Endothelial cell (in vitro differentiated cells): ENCODE data around the gene ATR. TPM values are rescaled to one million over a fixed set of nuclear protein-coding genes. Genes with fewer than 3 reads are reported as not detected.
A peak's percentile ranks its signal among the peaks of the same experiment; 100 is the strongest.
"Not testable (repeated sequence)": the region's sequence is repeated elsewhere in the genome, so short reads cannot be mapped to it uniquely, and the experiment has no call there.

Source experiments
- DNase-seq: peaks from one replicate; pipeline ENCODE4 v3.0.0; 2021; ENCODE audit warnings: low spot score
- H3K27ac Mint-ChIP-seq: one replicate; pipeline ENCODE4 v1.8.0; 2021; ENCODE audit warnings: mixed read lengths, inconsistent platforms; ENCODE audit not compliant: unreplicated experiment
- H3K27me3 Mint-ChIP-seq: one replicate; pipeline ENCODE4 v1.8.0; 2021; ENCODE audit warnings: mild to moderate bottlenecking, moderate library complexity, mixed read lengths, inconsistent platforms; ENCODE audit not compliant: unreplicated experiment
- H3K36me3 Mint-ChIP-seq: one replicate; pipeline ENCODE4 v1.8.0; 2021; ENCODE audit warnings: mild to moderate bottlenecking, low read depth, mixed read lengths, inconsistent platforms; ENCODE audit not compliant: unreplicated experiment
- H3K4me1 Mint-ChIP-seq: one replicate; pipeline ENCODE4 v1.8.0; 2021; ENCODE audit warnings: mild to moderate bottlenecking, mixed read lengths, inconsistent platforms; ENCODE audit not compliant: unreplicated experiment
- H3K4me3 Mint-ChIP-seq: one replicate; pipeline ENCODE4 v1.8.0; 2021; ENCODE audit warnings: mild to moderate bottlenecking, mixed read lengths, inconsistent platforms; ENCODE audit not compliant: unreplicated experiment
- H3K9me3 Mint-ChIP-seq: one replicate; pipeline ENCODE4 v1.8.0; 2021; ENCODE audit warnings: mixed read lengths, inconsistent platforms; ENCODE audit not compliant: unreplicated experiment
- CTCF ChIP-seq: fragments of 200-600 bp; sonication (generic); IDR thresholded peaks from one replicate; pipeline ENCODE4 v1.5.0; 2021; ENCODE audit warnings: antibody characterized with exemption; ENCODE audit not compliant: unreplicated experiment
- total RNA-seq: library from RNA; stranded (reverse); fragmentation: NEBNext Ultra II Directional; extraction: Animal tissue kit (Norgen Biotek cat#: 25700); gene quantifications from one replicate; pipeline ENCODE4 v1.2.1, GENCODE V29; 2021; ENCODE audit not compliant: unreplicated experiment

ATR gene
- total RNA-seq, 1 donor from 2014 or later: 17.8 TPM

GRCh38 chr3:142418926-142419592, 159.5 kb downstream of the ATR start:
- H3K4me3 Mint-ChIP-seq: peak overlapping the region; percentile 21
- H3K27me3 Mint-ChIP-seq: no peaks in the 10 kb centered on the region
- peaks cover 31% of the 10 kb centered on the region for H3K36me3 Mint-ChIP-seq
- DNase-seq: no peak
- no peaks in the 10 kb centered on the region for H3K9me3 Mint-ChIP-seq
- TF ChIP-seq CTCF: no peak
- peak overlapping the region; percentile 86 for H3K27ac Mint-ChIP-seq
- H3K4me1 Mint-ChIP-seq: peaks cover 14% of the 10 kb centered on the region

GRCh38 chr3:142417302-142417701, 161.2 kb downstream of the ATR start:
- Mint-ChIP-seq H3K27ac (no peak overlapping the region), H3K27me3 (no peaks in the 10 kb centered on the region), H3K4me1 (peaks cover 14% of the 10 kb centered on the region), H3K4me3 (no peak overlapping the region), H3K9me3 (no peaks in the 10 kb centered on the region), H3K36me3 (peaks cover 31% of the 10 kb centered on the region)
- DNase-seq: no peak
- TF ChIP-seq CTCF: no peak

- DNase-seq, H3K27me3 Mint-ChIP-seq, H3K9me3 Mint-ChIP-seq, H3K4me3 Mint-ChIP-seq, H3K4me1 Mint-ChIP-seq, H3K27ac Mint-ChIP-seq: not testable (repeated sequence)
- peaks cover 21% of the 10 kb centered on the region for H3K36me3 Mint-ChIP-seq
Observed at GRCh38 chr3:142400537-142400936, 178.0 kb downstream of the ATR start.

Other genes starting within 250 kb of the ATR start
- 50.1 TPM for gene XRN1, start 130.7 kb downstream of the ATR start, total RNA-seq
- gene PLS1, start 17.7 kb upstream of the ATR start, total RNA-seq: 2.0 TPM
- 19.0 TPM for gene TRPC1, start 145.3 kb upstream of the ATR start, total RNA-seq